ENCODE measurements around the gene RAB1A.

RAB1A gene

GRCh38 chr2:65040400-65041261 lies 89.3 kb downstream of the RAB1A start:
- peaks cover 1 to 3% of the 10 kb centered on the region in 2 donors for H3K4me1 ChIP-seq (ENCODE audit: control insufficient read depth in 1 of 2, insufficient read depth in 2 of 2, low read length in 2 of 2)
- peaks cover 5 to 9% of the 10 kb centered on the region in 2 donors for H3K9me3 ChIP-seq (ENCODE audit: control insufficient read depth in 1 of 2, low read length in 2 of 2)
- peak overlapping the region; percentile 9 to 22 for H3K4me3 ChIP-seq (ENCODE audit: low read depth in 1 of 2, low read length in 2 of 2)
- no peak overlapping the region for H3K9ac ChIP-seq (ENCODE audit: low read depth in 1 of 2, low read length in 2 of 2)
- no peak overlapping the region for H3K27ac ChIP-seq (ENCODE audit: low read depth, low read length)
- H3K36me3 ChIP-seq (ENCODE audit: control insufficient read depth in 1 of 2, insufficient read depth in 2 of 2, low read length in 2 of 2): no peaks in the 10 kb centered on the region
- no peaks in the 10 kb centered on the region for H3K27me3 ChIP-seq (ENCODE audit: control insufficient read depth in 1 of 2, insufficient read depth in 2 of 2, low read length in 2 of 2)

- H3K27ac ChIP-seq (ENCODE audit: low read depth, low read length): no peak overlapping the region
- no peaks in the 10 kb centered on the region for H3K27me3 ChIP-seq (ENCODE audit: control insufficient read depth in 1 of 2, insufficient read depth in 2 of 2, low read length in 2 of 2)
- H3K9ac ChIP-seq (ENCODE audit: low read depth in 1 of 2, low read length in 2 of 2): no peak overlapping the region
- no peaks in the 10 kb centered on the region for H3K36me3 ChIP-seq (ENCODE audit: control insufficient read depth in 1 of 2, insufficient read depth in 2 of 2, low read length in 2 of 2)
- H3K4me3 ChIP-seq (ENCODE audit: low read depth in 1 of 2, low read length in 2 of 2): no peak overlapping the region
- peaks cover 5 to 9% of the 10 kb centered on the region in 2 donors for H3K9me3 ChIP-seq (ENCODE audit: control insufficient read depth in 1 of 2, low read length in 2 of 2)
- peaks cover 3 to 6% of the 10 kb centered on the region in 2 donors for H3K4me1 ChIP-seq (ENCODE audit: control insufficient read depth in 1 of 2, insufficient read depth in 2 of 2, low read length in 2 of 2)
Observed at GRCh38 chr2:65039640-65040039, 90.3 kb downstream of the RAB1A start.

- Histone ChIP-seq H3K9me3 (ENCODE audit: control insufficient read depth in 1 of 2, low read length in 2 of 2) (no peaks in the 10 kb centered on the region), H3K27ac (ENCODE audit: low read depth, low read length) (no peak overlapping the region), H3K4me1 (ENCODE audit: control insufficient read depth in 1 of 2, insufficient read depth in 2 of 2, low read length in 2 of 2) (peaks cover 6 to 10% of the 10 kb centered on the region in 2 donors), H3K27me3 (ENCODE audit: control insufficient read depth in 1 of 2, insufficient read depth in 2 of 2, low read length in 2 of 2) (no peaks in the 10 kb centered on the region), H3K36me3 (ENCODE audit: control insufficient read depth in 1 of 2, insufficient read depth in 2 of 2, low read length in 2 of 2) (no peaks in the 10 kb centered on the region), H3K4me3 (ENCODE audit: low read depth in 1 of 2, low read length in 2 of 2) (no peak overlapping the region), H3K9ac (ENCODE audit: low read depth in 1 of 2, low read length in 2 of 2) (no peak overlapping the region)
Observed at GRCh38 chr2:65037178-65037577, 92.7 kb downstream of the RAB1A start.

All from duodenal mucosa (tissue), 2 donors.